Activated B cell treated with CpG ODN at 0.5 μM for 24 hours (primary cell): Measurements from ENCODE around the gene ASTN1. TPM values are rescaled to one million over a fixed set of nuclear protein-coding genes. Genes with fewer than 3 reads are reported as not detected.

Source experiments
- ATAC-seq: fragments of 200-7000 bp; cut with Tn5 transposase; one replicate; pipeline ENCODE4 v1.10.0; 2021; ENCODE audit warnings: low read depth, mild to moderate bottlenecking, moderate library complexity
- CTCF ChIA-PET: fragments of 350-600 bp; sonication (Branson Sonifier 250); formaldehyde crosslinking; loops from one replicate; lab custom pipeline; 2021; ENCODE audit warnings: antibody characterized with exemption; lab: Charles Lee
- POLR2A ChIA-PET: fragments of 350-600 bp; sonication (Branson Sonifier 250); formaldehyde crosslinking; loops from one replicate; lab custom pipeline; 2021; ENCODE audit warnings: antibody characterized with exemption; lab: Charles Lee
- DNase-seq: peaks from one replicate; pipeline ENCODE4 v3.0.0; 2022
- H3K27ac Mint-ChIP-seq: one replicate; pipeline ENCODE4 v1.8.0; 2020; ENCODE audit warnings: mixed read lengths
- H3K27me3 Mint-ChIP-seq: one replicate; pipeline ENCODE4 v1.8.0; 2021; ENCODE audit warnings: mixed read lengths
- H3K36me3 Mint-ChIP-seq: one replicate; pipeline ENCODE4 v1.8.0; 2021; ENCODE audit warnings: low read depth, mixed read lengths
- H3K4me1 Mint-ChIP-seq: one replicate; pipeline ENCODE4 v1.8.0; 2021; ENCODE audit warnings: mixed read lengths
- H3K4me3 Mint-ChIP-seq: one replicate; pipeline ENCODE4 v1.8.0; 2020; ENCODE audit warnings: mild to moderate bottlenecking, mixed read lengths
- H3K9me3 Mint-ChIP-seq: one replicate; pipeline ENCODE4 v1.8.0; 2020; ENCODE audit warnings: mixed read lengths
- intact Hi-C: fragments of 100-400 bp; cut with micrococcal nuclease; formaldehyde crosslinking; loops from one replicate; pipeline ENCODE4 v1.15.1; 2024
- total RNA-seq: library from RNA; stranded (reverse); gene quantifications from 2 replicates; pipeline ENCODE4 v1.2.3, GENCODE V29; 2022
- TF ChIP-seq, protein P1 (sequence below): fragments of 200-600 bp; IDR thresholded peaks from one replicate; pipeline ENCODE4 v1.8.0; 2022; ENCODE audit warnings: antibody characterized with exemption, mild to moderate bottlenecking

The ASTN1 gene
- total RNA-seq, 1 donor from 2014 or later, result not detected

DNA sequence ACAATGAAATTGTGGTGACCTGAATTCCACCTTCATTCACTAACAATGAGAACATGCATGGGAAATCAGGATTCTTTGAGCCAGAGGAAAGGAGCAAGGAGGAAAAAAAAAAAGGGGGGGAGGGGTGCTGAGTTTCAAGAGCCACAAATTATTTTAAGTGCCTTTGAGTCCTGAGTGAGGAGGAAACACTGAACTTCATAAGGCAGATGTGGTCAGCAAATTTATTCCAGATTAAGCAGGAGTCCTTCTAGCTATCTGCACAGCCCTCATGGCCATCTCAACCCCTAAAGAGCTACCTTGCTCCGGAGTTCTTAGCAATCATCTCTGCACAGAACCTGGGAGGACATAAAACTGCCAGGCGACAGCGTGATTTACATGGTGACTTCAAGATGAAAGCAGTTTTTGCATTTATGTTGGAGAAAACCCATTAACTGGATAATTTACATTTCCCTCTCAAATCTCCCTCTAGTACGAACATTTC is 21.7 kb downstream of the ASTN1 start:
- Mint-ChIP-seq H3K27ac (no peak overlapping the region), H3K36me3 (no peaks in the 10 kb centered on the region), H3K4me1 (peaks cover 13% of the 10 kb centered on the region), H3K4me3 (no peak overlapping the region), H3K27me3 (no peaks in the 10 kb centered on the region), H3K9me3 (no peaks in the 10 kb centered on the region)
- TF ChIP-seq, protein P1, sequence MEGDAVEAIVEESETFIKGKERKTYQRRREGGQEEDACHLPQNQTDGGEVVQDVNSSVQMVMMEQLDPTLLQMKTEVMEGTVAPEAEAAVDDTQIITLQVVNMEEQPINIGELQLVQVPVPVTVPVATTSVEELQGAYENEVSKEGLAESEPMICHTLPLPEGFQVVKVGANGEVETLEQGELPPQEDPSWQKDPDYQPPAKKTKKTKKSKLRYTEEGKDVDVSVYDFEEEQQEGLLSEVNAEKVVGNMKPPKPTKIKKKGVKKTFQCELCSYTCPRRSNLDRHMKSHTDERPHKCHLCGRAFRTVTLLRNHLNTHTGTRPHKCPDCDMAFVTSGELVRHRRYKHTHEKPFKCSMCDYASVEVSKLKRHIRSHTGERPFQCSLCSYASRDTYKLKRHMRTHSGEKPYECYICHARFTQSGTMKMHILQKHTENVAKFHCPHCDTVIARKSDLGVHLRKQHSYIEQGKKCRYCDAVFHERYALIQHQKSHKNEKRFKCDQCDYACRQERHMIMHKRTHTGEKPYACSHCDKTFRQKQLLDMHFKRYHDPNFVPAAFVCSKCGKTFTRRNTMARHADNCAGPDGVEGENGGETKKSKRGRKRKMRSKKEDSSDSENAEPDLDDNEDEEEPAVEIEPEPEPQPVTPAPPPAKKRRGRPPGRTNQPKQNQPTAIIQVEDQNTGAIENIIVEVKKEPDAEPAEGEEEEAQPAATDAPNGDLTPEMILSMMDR, result no peak
- DNase-seq (no peak), ATAC-seq (no peak)
- CTCF ChIA-PET, result no interaction called here
- POLR2A ChIA-PET, result no interaction called here
- intact Hi-C loops, result no loop called here

DNA sequence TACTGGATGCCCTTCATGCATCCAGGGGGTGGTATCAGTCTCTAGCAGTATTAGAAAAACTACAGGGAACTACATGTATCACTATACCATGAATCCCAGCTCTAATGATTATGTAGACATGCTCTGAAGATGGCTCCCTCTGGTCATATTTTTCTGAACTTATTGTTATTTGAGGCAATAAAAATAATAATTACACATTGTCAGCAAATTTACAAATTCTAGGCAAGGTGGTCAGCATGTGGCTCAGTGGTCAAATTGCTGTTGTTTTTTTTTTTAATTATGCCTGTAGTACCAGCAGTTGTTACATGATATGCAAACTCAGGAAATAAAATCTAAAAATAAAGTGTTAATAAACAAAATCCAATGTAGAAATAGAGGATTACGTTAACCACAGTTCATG is 22.5 kb downstream of the ASTN1 start:
- Mint-ChIP-seq H3K9me3 (no peaks in the 10 kb centered on the region), H3K36me3 (no peaks in the 10 kb centered on the region), H3K4me1 (peaks cover 13% of the 10 kb centered on the region), H3K4me3 (no peak overlapping the region), H3K27me3 (no peaks in the 10 kb centered on the region), H3K27ac (no peak overlapping the region)
- POLR2A ChIA-PET, result no interaction called here
- CTCF ChIA-PET, result no interaction called here
- ATAC-seq, result no peak
- intact Hi-C loops, result no loop called here
- TF ChIP-seq, protein P1, result no peak
- no peak for DNase-seq

DNA sequence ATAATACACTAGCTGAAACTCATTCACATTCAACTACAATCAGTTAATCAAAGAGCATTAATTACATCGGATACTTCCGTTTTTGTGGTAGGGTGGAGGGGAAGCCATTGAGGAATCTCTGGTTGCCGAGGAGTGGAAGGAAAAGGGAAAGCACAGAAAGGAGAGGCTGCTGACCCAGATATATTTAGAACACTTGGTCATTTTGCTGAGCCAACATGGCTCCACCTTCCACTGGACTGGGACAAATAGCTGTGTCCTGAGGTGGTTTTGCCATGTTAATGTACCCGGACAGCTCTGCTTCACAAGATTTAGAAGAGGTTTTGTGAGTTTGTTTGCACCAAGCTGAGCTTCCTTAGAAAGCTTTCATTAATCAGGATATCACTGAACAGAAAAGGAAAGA is 26.2 kb downstream of the ASTN1 start:
- DNase-seq (no peak), ATAC-seq (no peak)
- Mint-ChIP-seq H3K4me1 (peaks cover 17% of the 10 kb centered on the region), H3K36me3 (no peaks in the 10 kb centered on the region), H3K9me3 (peaks cover under 1% of the 10 kb centered on the region), H3K27ac (no peak overlapping the region), H3K4me3 (no peak overlapping the region), H3K27me3 (no peaks in the 10 kb centered on the region)
- intact Hi-C loops, result no loop called here
- ChIA-PET CTCF (no interaction called here), POLR2A (no interaction called here)
- TF ChIP-seq, protein P1, result no peak

DNA sequence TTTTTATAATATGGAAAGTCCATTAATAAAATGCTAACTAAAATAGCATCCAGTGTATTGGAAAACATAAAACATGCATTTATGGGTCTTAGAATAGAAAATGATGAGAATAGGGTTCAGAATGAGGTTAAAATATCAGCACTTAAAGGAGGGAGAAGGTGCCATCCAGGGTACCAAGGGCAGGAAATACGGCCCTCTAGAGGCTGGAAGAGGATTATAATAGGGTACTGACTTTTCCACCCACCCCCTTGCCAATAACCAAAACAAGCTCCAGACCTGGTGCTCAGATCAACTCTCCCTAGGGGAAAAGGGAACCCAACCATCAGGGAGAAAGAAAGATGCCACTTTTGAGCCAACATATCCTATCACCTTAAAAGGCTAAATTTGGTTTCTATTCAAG is 26.7 kb downstream of the ASTN1 start:
- H3K27ac Mint-ChIP-seq, result no peak overlapping the region
- H3K9me3 Mint-ChIP-seq, result peaks cover 2% of the 10 kb centered on the region
- H3K27me3 Mint-ChIP-seq, result no peaks in the 10 kb centered on the region
- H3K4me1 Mint-ChIP-seq, result peaks cover 17% of the 10 kb centered on the region
- intact Hi-C loops, result no loop called here
- no peak for ATAC-seq
- ChIA-PET CTCF (no interaction called here), POLR2A (no interaction called here)
- TF ChIP-seq, protein P1, result no peak
- no peaks in the 10 kb centered on the region for H3K36me3 Mint-ChIP-seq
- DNase-seq, result no peak
- no peak overlapping the region for H3K4me3 Mint-ChIP-seq

DNA sequence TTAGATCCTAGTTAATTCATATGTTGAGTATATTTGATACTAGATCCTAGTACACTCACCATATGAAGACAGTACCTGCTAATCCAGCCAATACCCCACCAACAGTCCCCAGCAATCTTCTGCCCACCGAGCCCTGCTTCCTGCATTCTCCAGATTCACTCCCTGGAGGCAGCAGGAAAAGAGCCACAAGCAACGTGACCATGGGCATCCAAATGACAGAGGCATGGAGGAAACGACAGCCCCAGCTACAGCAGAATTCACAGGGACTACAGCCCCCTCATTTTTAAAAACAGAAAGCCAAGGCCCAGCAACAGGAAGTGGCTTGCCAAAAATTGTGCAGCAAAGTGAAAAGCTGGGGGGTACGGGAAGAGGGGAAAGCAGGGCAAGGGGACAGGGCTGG is 29.3 kb downstream of the ASTN1 start:
- no peak for ATAC-seq
- H3K36me3 Mint-ChIP-seq, result no peaks in the 10 kb centered on the region
- no peaks in the 10 kb centered on the region for H3K27me3 Mint-ChIP-seq
- ChIA-PET POLR2A (no interaction called here), CTCF (no interaction called here)
- intact Hi-C loops, result no loop called here
- no peak overlapping the region for H3K27ac Mint-ChIP-seq
- TF ChIP-seq, protein P1, result no peak
- no peak overlapping the region for H3K4me3 Mint-ChIP-seq
- no peak for DNase-seq
- peaks cover 2% of the 10 kb centered on the region for H3K9me3 Mint-ChIP-seq
- H3K4me1 Mint-ChIP-seq, result peaks cover 11% of the 10 kb centered on the region
